ENCODE results near the gene INSIG2.
A peak's percentile ranks its signal among the peaks of the same experiment; 100 is the strongest.

INSIG2 gene

DNA sequence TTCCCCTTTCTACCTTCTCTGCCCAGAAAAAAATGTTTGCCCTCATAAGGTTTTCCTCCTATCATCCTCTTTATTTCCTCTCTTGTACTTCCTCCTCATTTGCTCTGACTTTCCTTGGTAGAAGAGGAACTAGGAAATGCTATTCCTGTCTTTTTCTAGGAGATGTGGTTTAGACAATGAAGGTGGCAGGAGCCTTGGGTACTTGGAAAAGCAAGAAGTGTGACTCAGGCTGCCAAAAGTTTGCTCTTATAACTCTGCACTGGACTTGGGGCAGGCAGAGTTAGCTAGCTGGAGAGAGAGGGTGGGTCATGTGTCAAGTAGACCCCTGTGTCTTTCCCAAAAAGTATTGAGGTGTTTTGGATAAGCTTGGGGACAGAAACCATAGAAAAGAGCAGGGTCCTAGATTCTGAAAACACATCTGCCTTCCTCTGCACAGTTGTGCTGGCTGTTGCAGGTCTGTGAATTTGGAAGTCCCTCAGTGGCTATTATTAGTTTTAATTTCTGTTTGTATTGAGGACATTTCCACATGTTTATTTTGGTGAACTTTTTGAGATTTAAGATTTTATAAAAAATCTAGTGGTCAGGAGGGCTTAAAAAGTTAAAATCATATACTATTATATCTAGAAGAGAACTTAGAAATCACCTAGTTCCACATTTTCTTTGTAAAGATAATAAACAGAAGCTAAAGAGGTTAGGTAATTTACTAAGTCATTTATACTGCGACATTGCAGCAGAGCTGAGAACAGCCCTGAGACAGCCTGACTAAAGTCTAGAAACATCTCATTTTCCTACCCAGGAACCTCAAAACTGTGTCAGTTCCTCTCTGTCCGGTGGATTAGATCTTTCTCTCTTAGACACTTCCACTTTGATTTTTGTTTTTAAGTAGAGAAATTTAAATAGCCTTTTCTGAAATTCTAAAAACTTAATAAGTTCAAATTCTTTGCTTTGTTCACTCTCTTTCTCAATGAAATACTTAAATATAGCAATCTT is 16.0 kb downstream of the INSIG2 start:
- TF ChIP-seq, protein P1, sequence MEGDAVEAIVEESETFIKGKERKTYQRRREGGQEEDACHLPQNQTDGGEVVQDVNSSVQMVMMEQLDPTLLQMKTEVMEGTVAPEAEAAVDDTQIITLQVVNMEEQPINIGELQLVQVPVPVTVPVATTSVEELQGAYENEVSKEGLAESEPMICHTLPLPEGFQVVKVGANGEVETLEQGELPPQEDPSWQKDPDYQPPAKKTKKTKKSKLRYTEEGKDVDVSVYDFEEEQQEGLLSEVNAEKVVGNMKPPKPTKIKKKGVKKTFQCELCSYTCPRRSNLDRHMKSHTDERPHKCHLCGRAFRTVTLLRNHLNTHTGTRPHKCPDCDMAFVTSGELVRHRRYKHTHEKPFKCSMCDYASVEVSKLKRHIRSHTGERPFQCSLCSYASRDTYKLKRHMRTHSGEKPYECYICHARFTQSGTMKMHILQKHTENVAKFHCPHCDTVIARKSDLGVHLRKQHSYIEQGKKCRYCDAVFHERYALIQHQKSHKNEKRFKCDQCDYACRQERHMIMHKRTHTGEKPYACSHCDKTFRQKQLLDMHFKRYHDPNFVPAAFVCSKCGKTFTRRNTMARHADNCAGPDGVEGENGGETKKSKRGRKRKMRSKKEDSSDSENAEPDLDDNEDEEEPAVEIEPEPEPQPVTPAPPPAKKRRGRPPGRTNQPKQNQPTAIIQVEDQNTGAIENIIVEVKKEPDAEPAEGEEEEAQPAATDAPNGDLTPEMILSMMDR (IDR thresholded peaks at IDR 0.05; ENCODE audit: poor library complexity, severe bottlenecking): no peak
- Histone ChIP-seq H3K27me3 (ENCODE audit: insufficient read depth, poor library complexity, severe bottlenecking) (no peaks in the 10 kb centered on the region), H3K27ac (ENCODE audit: poor library complexity, severe bottlenecking) (no peak overlapping the region), H3K9me3 (ENCODE audit: severe bottlenecking) (no peaks in the 10 kb centered on the region), H3K36me3 (ENCODE audit: low read depth) (peaks cover 82% of the 10 kb centered on the region), H3K4me1 (ENCODE audit: insufficient read depth, poor library complexity, severe bottlenecking) (peaks cover 22% of the 10 kb centered on the region), H3K4me3 (ENCODE audit: severe bottlenecking) (no peak overlapping the region)
- ATAC-seq (ENCODE audit: low read depth): no peak
- no peak for DNase-seq (ENCODE audit: low spot score)

DNA sequence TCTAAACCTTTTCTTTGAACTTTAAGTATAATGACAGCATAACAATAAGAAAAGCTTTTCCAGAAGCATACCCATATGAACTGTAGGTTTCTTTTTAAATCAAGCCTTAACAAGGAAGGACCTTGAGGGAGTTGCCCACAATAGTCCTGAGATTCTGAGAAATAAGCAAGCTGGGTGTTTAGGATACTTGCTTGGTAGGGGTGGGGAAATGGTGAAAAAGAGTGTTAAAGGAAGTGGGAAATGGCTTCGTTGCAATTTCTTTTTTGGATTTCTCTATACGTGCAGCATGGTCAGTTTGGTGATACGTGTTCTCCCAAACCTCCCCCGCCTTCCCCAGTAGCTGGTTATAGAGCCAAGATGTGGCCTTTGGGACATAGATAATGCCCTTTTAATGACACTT is 17.2 kb downstream of the INSIG2 start:
- TF ChIP-seq, protein P1 (IDR thresholded peaks at IDR 0.05; ENCODE audit: poor library complexity, severe bottlenecking): no peak
- H3K36me3 ChIP-seq (ENCODE audit: low read depth): peaks cover 92% of the 10 kb centered on the region
- ATAC-seq (ENCODE audit: low read depth): no peak

DNA sequence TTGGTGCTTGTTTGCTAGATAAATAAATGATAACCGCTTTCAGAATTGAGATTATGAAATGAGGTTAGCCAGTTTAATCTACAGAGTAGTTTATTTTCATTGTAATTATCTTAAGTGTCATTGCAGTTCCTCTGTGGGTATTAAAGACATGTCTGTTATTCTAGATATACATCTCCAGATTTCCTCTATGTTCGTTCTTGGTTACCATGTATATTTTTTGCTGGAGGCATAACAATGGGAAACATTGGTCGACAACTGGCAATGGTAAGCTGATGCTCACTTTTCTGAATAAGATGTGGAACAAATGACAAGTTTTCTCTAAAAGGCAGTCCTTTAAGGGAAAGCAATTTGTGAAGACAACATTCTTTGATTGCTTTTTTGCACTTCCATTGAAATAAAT is 18.7 kb downstream of the INSIG2 start:
- H3K27me3 ChIP-seq (ENCODE audit: insufficient read depth, poor library complexity, severe bottlenecking): no peaks in the 10 kb centered on the region
- TF ChIP-seq, protein P1 (IDR thresholded peaks at IDR 0.05; ENCODE audit: poor library complexity, severe bottlenecking): no peak
- peaks cover 16% of the 10 kb centered on the region for H3K4me1 ChIP-seq (ENCODE audit: insufficient read depth, poor library complexity, severe bottlenecking)
- no peaks in the 10 kb centered on the region for H3K9me3 ChIP-seq (ENCODE audit: severe bottlenecking)
- ATAC-seq (ENCODE audit: low read depth) (no peak), DNase-seq (ENCODE audit: low spot score) (no peak)
- no peak overlapping the region for H3K4me3 ChIP-seq (ENCODE audit: severe bottlenecking)
- no peak overlapping the region for H3K27ac ChIP-seq (ENCODE audit: poor library complexity, severe bottlenecking)
- H3K36me3 ChIP-seq (ENCODE audit: low read depth): peaks cover 82% of the 10 kb centered on the region

More for the DNA sequence above, 17.2 kb downstream of the INSIG2 start:
- Histone ChIP-seq H3K4me3 (ENCODE audit: severe bottlenecking) (no peak overlapping the region), H3K27me3 (ENCODE audit: insufficient read depth, poor library complexity, severe bottlenecking) (no peaks in the 10 kb centered on the region), H3K9me3 (ENCODE audit: severe bottlenecking) (no peaks in the 10 kb centered on the region), H3K27ac (ENCODE audit: poor library complexity, severe bottlenecking) (no peak overlapping the region), H3K4me1 (ENCODE audit: insufficient read depth, poor library complexity, severe bottlenecking) (peaks cover 22% of the 10 kb centered on the region)
- DNase-seq (ENCODE audit: low spot score): no peak

DNA sequence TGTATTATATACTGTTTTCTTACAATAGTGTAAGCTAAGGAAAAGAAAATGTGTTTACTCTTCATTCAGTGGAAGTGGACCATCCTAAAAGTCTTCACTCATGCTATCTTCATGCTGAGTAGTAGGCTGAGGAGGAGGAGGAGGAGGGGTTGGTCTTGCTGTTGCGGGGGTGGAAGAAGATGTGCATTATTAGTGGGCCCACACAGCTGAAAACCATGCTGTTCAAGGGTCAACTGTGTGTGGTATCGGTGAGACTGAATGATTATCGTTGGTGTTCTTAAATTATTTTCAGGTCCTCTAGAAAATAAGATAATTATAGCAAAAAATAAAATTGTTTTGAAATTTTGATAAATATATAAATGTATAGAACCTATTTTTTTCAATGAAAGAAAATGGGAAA is 22.0 kb downstream of the INSIG2 start:
- H3K9me3 ChIP-seq (ENCODE audit: severe bottlenecking): no peaks in the 10 kb centered on the region
- peaks cover 27% of the 10 kb centered on the region for H3K4me1 ChIP-seq (ENCODE audit: insufficient read depth, poor library complexity, severe bottlenecking)
- peaks cover 55% of the 10 kb centered on the region for H3K36me3 ChIP-seq (ENCODE audit: low read depth)
- no peak overlapping the region for H3K4me3 ChIP-seq (ENCODE audit: severe bottlenecking)
- ATAC-seq (ENCODE audit: low read depth) (no peak), DNase-seq (ENCODE audit: low spot score) (no peak)
- no peaks in the 10 kb centered on the region for H3K27me3 ChIP-seq (ENCODE audit: insufficient read depth, poor library complexity, severe bottlenecking)
- no peak overlapping the region for H3K27ac ChIP-seq (ENCODE audit: poor library complexity, severe bottlenecking)
- TF ChIP-seq, protein P1 (IDR thresholded peaks at IDR 0.05; ENCODE audit: poor library complexity, severe bottlenecking): no peak

DNA sequence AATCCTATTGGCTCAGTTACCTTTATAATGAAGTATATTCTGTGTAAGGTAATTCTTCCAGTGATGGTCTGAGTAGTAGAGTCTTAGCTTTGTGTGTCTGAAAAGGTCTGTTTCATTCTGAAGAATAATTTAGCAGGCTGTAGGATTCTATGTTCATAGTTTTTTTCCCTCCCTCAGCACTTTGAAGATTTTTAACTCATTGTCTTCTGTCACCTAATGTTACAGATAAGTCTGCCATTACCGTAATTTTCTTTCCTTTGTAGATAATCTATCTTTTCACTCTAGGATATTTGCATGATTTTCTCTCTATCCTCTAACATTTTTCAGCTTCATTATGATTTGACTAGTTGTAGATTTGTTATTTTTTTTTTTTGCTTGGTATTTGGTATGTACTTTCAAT is 22.7 kb downstream of the INSIG2 start:
- H3K36me3 ChIP-seq (ENCODE audit: low read depth): peaks cover 48% of the 10 kb centered on the region
- DNase-seq (ENCODE audit: low spot score) (no peak), ATAC-seq (ENCODE audit: low read depth) (no peak)
- peaks cover 34% of the 10 kb centered on the region for H3K4me1 ChIP-seq (ENCODE audit: insufficient read depth, poor library complexity, severe bottlenecking)
- H3K4me3 ChIP-seq (ENCODE audit: severe bottlenecking): no peak overlapping the region
- no peaks in the 10 kb centered on the region for H3K9me3 ChIP-seq (ENCODE audit: severe bottlenecking)
- H3K27me3 ChIP-seq (ENCODE audit: insufficient read depth, poor library complexity, severe bottlenecking): no peaks in the 10 kb centered on the region
- TF ChIP-seq, protein P1 (IDR thresholded peaks at IDR 0.05; ENCODE audit: poor library complexity, severe bottlenecking): no peak
- H3K27ac ChIP-seq (ENCODE audit: poor library complexity, severe bottlenecking): peak overlapping the region; percentile 94
